HL-60/S4 (cell line): ENCODE data around the gene MCOLN3.
"Not testable (repeated sequence)": the region's sequence is repeated elsewhere in the genome, so short reads cannot be mapped to it uniquely, and the experiment has no call there.

Experiments used
- in situ Hi-C: fragments of 300-500 bp; cut with MboI; formaldehyde crosslinking; loops from 2 replicates; pipeline ENCODE4 v1.14.3; 2022; ENCODE audit warnings: low sequenced_read_pairs

The MCOLN3 gene

GRCh38 chr1:85054664-85055063, 6.4 kb upstream of the MCOLN3 start:
- in situ Hi-C loops, result no loop called here

GRCh38 chr1:85049735-85050166, 1.5 kb upstream of the MCOLN3 start:
- in situ Hi-C loops, result no loop called here

GRCh38 chr1:85047472-85048295, 616 bp downstream of the MCOLN3 start:
- in situ Hi-C loops, result no loop called here

- in situ Hi-C loops, result no loop called here
These were observed 1.2 kb downstream of the MCOLN3 start for GRCh38 chr1:85047144-85047471.

- in situ Hi-C loops, result no loop called here
These were observed 5.9 kb downstream of the MCOLN3 start for GRCh38 chr1:85042413-85042812.

GRCh38 chr1:85041793-85042192, 6.5 kb downstream of the MCOLN3 start:
- in situ Hi-C loops, result no loop called here

- in situ Hi-C loops, result no loop called here
These were observed 15.1 kb downstream of the MCOLN3 start for GRCh38 chr1:85033221-85033620.

GRCh38 chr1:85030536-85030935, 17.8 kb downstream of the MCOLN3 start:
- in situ Hi-C loops, result no loop called here

GRCh38 chr1:85028151-85028550, 20.1 kb downstream of the MCOLN3 start:
- in situ Hi-C loops, result no loop called here

- in situ Hi-C loops, result no loop called here
These were observed 20.9 kb downstream of the MCOLN3 start for GRCh38 chr1:85027242-85027983.

- in situ Hi-C loops, result no loop called here
These were observed 22.4 kb downstream of the MCOLN3 start for GRCh38 chr1:85025940-85026339.

GRCh38 chr1:85024736-85025135, 23.6 kb downstream of the MCOLN3 start:
- in situ Hi-C loops, result no loop called here

- in situ Hi-C loops, result no loop called here
These were observed 25.6 kb downstream of the MCOLN3 start for GRCh38 chr1:85022700-85023099.

GRCh38 chr1:85019994-85020393, 28.3 kb downstream of the MCOLN3 start:
- in situ Hi-C loops, result no loop called here

- in situ Hi-C loops, result no loop called here
These were observed 32.5 kb downstream of the MCOLN3 start for GRCh38 chr1:85015826-85016225.

- in situ Hi-C loops, result not testable (repeated sequence)
These were observed 42.7 kb downstream of the MCOLN3 start for GRCh38 chr1:85005641-85006040.

GRCh38 chr1:85001742-85002141, 46.6 kb downstream of the MCOLN3 start:
- in situ Hi-C loops, result no loop called here

GRCh38 chr1:84998642-84999280, 49.5 kb downstream of the MCOLN3 start:
- in situ Hi-C loops, result no loop called here

- in situ Hi-C loops, result no loop called here
These were observed 50.4 kb downstream of the MCOLN3 start for GRCh38 chr1:84997667-84998600.

- in situ Hi-C loops, result no loop called here
These were observed 51.2 kb downstream of the MCOLN3 start, which contains the start of gene MCOLN2 for GRCh38 chr1:84996846-84997666. Gene MCOLN2 (minus strand): TSS chr1:84997113. CDS start chr1:84996872, 241 bp downstream.
